Limb (tissue), 2 donors: ENCODE measurements around the gene RNF135.
A peak's percentile ranks its signal among the peaks of the same experiment; 100 is the strongest.
"Not testable (repeated sequence)": the region's sequence is repeated elsewhere in the genome, so short reads cannot be mapped to it uniquely, and the experiment has no call there.

Source experiments
- DNase-seq, 2 donors: peaks; one replicate each; pipeline ENCODE4 v3.0.0-alpha.2; 2016; ENCODE audit errors: extremely low spot score in 2 of 2

RNF135 gene

DNA sequence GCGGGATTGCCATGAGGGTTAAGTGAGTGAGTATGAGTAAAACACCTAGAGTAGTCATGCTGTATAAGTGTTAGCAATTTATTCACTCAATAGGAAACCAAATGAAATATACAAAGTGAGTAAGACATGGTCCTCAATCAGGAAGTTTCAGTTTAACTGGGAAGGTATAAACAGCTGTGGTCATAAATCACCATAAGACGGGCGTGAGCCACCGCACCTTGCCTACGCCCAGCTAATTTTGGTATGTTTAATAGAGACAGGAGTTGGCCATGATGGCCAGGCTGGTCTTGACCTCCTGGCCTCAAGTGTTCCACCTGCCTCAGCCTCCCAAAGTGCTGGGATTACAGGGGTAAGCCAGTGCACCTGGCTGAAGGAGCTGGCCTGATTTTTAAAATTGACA lies 27.0 kb downstream of the RNF135 start:
- DNase-seq: no peak

DNA sequence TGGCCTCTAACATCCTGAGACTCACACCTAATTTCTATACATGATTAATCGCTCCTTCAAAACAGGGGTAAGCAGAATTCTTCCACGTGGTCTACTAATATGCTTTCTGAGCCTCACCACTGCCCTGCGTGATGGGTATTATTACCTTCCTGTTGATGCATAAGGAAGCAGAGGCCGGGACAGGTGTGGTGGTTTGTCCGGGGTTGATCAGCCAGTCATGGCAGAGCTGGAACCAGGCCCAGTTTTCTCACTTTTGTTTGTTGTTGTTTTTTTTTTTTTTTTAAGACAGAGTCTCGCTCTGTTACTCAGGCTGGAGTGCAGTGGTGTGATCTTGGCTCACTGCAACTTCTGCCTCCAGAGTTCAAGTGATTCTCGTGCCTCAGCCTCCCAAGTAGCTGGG lies 31.2 kb downstream of the RNF135 start:
- DNase-seq: no peak

DNA sequence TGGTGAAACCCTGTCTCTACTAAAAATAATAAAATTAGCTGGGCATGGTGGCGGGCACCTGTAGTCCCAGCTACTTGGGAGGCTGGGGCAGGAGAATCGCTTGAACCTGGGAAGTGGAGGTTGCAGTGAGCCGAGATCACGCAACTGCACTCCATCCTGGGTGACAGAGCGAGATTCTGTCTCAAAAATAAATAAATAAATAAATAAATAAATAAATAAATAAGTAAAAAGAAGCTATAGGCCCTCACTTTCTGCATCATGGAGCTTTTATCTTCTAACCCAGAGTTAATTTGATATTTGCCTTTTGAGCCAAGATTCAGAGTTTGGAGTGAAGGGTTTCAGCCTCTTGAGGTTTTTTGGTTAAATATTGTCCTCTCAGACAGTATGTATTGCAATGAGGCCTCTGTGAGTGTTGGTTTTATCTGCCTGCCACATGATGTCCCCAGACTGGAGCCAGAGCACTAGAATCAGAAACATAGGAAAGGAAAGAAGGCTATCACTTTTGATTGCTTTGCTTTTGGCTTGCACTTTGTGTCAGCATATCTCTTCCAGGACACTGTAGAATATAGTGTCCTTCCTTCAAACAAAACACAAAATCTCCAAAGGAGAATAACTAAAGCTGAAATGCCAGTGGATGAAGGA lies 32.5 kb downstream of the RNF135 start:
- no peak for DNase-seq

DNA sequence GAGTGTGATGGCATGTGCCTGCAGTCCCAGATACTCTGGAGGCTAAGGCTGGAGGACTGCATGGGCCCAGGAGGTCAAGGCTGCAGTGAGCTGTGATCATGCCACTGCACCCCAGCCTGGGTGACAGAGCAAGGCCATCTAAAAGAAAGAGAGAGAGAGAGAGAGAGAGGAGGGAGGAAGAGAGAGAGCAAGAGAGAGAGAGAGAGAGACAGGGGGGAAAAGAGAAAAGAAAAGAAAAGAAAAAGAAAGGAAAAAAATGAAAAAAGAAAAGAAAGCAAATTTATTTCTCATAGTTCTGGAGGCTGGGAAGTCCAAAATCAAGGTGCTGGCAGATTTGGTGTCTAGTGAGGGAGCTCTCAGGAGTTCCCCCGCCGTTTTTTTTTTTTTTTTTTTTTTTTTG lies 33.3 kb downstream of the RNF135 start:
- no peak for DNase-seq

DNA sequence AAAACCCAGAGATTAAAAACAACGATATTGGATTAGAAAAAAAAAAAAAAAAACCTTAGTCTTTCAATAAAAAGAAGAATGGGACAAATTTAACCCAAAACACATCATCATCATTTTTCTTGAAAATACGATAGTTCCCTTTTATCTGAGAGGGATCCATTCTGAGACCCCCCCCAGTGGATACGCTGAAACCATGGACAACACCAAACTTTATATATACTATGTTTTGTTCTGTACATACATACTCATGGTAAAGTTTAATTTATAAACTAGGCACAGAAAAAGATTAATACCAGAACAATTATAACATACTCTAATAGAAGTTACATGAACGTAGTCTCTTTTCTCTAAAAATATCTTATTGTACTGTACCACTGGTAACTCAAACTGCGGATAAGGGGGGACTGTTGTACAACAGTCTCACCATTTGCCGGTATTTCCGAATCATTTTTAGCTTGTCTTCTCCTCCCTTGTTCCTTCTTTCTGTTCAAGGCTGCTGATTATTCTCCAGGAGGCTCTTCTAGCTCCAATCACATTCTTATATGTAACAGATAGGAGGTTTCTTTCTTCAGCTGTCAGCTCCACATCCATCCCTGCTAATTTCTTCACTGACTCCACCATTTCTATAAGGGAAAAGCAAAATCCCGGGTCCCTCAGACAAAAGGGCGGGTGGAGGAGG lies 37.0 kb downstream of the RNF135 start:
- DNase-seq: no peak

DNA sequence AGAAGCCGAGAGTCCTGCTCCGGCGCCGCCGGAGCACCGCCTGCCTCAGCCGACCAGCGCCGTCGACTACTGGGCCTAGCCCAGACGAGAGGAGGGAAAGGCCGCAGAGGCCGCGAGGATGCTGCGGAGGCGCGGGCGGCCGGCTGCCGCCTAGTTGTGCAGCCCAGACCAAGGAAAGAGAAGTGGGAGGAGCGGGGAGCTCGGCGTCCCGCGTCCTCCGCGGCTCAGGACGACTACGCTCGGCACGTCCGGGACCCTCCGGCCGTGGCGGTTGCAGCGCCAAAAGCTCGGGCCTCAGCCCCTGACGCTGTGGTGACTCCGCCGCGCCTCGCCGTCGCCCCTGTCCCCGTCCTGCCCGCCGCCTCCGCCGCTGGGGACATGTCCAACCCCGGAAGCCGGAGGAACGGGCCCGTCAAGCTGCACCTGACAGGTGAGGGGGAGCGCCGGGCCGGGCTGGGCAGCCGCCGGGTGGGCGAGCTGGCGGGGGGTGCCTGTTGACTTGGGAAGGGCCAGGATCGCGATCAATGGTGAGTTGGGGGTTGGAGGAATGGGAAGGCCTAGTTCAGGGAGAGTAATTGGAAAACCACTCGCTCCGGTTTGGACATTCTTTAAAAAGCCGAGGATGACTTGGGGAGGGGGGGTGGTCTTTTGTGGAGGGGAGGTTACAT lies 37.7 kb downstream of the RNF135 start:
- DNase-seq: peak; percentile 60 to 74

DNA sequence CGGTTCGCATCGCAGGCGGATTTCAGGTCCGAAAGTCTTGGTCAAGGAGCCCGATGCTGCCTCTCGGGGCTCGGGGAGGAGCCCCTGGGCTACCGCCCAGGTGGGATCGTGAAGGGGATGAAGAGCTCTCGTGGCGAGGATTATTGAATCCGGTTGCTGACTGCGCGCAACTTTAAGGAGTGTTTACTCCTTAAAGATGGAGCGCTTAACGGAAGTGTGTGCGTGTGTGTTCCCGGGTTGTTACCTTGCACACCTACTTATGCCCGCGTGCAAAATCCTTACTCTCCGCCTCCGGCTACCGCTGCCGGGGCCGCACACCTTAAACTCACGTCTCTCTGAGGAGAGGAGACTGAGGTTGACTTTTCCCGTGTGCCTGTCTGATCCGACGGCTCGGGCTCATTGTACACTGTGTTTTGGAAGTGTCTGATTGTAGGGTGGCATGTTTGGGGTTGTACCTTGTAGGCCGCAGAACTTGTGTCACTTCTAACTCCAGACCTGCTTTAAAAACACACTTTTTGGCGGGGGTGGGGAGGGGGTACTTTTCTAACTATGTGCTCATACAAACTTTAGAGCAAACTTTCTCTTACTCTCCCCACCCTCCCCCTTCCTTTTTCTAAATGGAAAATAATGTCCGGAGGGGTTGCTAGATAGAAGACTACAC lies 38.3 kb downstream of the RNF135 start:
- DNase-seq: not testable (repeated sequence)

DNA sequence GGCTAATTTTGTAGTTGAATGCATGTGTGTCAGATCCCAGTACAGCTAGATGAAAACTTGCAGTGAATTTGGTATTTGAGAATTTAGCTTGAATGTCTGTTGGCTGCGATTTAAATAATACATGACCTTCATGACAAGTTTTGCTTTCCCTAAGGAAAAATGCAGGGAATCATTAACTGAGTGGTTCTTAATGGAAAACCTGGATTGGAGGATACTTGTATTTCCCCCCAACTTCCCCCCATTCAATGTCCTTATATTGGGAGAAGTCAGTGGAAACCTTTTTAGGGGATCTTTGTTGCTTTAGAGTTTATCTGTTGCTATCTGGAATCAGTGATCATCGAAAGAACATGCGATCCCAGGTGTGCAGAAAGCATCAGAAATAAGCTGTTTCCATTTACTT lies 39.2 kb downstream of the RNF135 start:
- not testable (repeated sequence) for DNase-seq

DNA sequence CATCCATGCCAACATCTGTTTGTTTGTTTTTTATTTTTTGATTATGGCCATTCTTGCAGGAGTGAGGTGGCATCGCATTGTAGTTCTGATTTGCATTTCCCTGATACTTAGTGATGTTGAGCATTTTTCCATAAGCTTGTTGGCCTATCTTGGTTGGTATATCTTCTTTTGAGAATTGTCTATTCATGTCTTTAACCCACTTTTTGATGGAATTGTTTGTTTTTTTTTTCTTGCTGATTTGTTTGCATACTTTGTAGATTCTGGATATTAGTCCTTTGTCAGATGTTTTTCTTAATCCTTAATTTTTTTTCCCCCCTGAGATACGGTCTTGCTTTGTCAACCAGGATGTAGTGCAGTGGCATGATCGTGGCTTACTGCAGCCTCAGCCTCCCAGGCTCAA lies 43.0 kb downstream of the RNF135 start:
- DNase-seq: no peak

DNA sequence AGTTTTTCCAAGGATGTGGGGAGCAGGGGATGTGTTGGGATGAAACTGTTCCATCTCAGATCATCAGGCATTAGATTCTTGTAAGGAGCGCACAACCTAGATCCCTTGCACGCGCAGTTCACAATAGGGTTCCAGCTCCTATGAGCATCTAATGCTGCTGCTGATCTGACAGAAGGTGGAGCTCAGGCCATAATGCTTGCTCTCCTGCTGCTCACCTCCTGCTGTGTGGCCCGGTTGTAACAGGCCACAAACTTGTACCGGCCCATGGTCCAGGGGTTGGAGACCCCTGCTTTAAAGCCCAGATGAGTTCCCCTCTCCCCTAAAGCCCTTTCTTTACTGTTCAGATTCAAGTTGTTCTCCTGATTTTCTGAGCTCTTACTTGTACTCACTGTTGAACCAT lies 44.8 kb downstream of the RNF135 start:
- DNase-seq: no peak

DNA sequence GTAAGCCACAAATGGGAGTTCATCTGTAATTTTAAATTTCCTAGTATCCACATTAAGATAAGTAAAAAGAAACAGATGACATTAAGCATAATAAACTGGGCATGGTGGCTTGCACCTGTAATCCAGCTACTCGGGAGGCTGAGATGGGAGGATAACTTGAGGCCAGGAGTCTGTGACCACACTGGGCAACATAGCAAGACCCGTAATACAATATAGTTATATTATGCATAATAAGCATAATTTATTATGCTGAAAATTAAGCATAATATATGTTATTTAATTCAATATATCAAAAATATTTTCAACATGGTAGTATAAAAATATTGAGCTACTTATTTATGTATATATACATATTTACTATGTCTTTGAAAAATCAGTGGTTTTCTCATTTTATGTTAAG lies 48.2 kb downstream of the RNF135 start:
- no peak for DNase-seq

DNA sequence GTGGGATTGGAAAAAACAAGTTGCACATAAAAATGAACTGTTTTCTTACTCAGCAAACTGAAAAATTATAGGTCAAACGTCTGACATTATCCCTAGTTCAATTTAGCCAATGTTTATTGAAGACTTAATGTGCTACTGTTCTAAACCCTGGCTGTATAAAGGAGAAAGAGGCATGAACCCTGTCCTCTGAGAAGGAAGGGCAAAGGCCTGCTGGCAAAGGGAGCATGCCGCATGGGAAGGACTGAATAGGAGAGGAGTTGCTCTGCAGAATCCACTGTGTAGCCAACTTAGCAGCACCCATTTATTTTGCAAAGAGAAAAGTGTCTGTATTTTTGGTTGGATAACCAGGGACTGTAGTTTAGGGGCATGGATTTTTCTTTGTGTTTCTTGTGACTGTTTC lies 52.3 kb downstream of the RNF135 start:
- not testable (repeated sequence) for DNase-seq

DNA sequence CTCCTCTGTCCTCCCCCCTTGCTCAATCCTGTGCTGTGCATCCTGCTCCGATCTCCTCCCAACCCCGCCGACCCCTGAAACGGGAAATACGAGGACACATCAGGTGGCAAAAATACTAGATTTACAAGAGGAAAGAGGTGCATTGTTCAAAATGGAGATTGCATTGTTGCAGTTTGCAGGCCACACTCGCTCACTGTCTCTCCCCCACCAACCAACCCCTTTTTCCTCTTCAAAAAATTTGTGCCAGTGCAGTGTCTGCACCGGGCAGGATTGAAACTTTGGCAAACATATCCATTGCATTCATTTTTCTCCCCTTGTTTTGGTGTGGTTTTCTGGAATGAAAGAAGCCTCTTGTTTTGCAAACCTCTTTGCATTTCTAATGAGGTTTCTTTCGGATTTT lies 61.0 kb downstream of the RNF135 start:
- DNase-seq: no peak

DNA sequence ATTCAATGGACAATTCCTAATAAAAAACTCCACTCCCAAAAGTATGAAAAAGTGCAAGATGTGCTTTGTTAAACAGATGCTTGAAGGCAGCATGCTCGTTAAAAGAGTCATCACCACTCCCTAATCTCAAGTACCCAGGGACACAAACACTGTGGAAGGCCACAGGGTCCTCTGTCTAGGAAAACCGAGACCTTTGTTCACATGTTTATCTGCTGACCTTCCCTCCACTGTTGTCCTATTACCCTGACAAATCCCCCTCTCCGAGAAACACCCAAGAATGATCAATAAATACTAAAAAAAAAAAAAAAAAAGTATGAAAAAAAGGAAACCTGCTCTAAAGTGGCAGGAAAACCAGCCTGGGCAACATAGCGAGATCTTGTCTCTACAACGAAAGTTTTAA lies 64.8 kb downstream of the RNF135 start:
- not testable (repeated sequence) for DNase-seq

DNA sequence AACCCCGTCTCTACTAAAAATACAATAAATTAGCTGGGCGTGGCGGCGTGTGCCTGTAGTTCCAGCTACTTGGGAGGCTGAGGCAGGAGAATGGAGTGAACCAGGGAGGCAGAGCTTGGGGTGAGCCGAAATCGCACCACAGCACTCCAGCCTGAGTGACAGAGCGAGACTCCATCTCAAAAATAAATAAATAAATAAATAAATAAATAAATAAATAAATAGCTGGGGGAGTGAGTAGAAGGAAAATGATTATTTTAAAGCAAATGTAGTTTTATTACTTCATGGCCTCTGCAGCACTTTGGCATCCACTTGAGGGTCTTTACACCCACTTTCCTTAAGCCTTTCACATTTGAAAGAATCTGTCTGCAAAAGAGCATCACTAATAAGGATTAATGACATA lies 70.0 kb downstream of the RNF135 start:
- not testable (repeated sequence) for DNase-seq

DNA sequence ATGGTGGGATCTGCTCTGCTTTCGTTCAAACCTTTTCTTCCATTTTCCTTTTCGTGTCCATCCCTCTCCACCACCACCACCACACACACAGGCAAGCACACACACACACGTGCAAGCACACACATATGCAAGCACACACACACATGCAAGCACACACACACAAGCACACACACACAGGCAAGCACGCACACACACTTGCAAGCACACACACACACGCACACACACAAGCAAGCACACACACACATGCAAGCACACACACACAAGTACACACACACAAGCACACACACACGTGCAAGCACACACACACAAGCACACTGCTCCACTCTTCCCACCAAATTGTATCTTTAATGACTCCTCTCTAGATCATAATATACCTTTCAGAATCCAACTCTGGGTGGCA lies 71.5 kb downstream of the RNF135 start:
- DNase-seq: not testable (repeated sequence)

DNA sequence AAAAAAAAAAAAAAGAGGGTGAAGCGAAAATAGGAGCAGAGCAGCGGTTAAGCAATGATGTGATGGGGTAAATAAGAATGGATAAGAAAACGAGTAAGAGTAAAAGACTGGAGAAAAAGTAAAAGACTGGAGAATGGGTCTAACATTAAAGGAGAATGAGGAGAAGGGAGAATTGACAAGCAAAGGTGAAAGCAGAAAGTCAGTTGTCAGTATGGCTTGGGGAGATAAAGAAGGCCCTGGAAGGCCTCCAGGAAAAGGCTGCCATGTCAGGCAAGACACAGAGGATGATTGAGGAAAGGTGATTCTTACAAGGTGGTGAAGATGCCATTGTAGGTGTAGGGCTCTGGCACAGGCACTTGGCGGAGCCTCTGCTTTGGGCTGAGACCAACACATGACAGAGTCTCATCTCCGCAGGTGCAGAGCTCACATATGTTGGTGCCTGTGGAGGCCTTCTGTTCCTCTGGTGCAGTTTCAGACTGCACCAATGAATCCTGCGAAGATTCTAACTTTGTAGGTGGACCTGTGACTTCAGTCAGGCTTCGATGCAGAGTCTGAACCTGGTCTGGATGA lies 76.1 kb downstream of the RNF135 start:
- not testable (repeated sequence) for DNase-seq

DNA sequence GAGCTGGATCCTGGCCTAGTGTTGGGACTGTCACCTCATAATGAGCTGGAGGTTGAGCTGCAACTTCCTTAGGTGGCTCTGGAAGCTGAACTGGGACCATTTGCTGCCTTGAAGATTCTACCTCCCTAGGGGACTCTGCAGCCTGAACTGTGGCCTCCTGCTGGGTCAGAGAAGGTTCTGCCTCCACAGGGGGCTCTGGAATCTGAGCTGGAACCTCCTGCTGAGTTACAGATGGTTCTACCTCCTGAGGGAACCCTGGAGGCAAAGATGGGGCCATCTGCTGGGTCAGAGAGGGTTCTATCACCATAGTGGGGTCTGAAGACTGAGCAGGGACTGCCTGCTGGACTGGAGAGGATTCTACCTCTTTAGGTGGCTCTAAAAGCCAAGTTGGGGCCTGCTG lies 77.3 kb downstream of the RNF135 start:
- DNase-seq: no peak

DNA sequence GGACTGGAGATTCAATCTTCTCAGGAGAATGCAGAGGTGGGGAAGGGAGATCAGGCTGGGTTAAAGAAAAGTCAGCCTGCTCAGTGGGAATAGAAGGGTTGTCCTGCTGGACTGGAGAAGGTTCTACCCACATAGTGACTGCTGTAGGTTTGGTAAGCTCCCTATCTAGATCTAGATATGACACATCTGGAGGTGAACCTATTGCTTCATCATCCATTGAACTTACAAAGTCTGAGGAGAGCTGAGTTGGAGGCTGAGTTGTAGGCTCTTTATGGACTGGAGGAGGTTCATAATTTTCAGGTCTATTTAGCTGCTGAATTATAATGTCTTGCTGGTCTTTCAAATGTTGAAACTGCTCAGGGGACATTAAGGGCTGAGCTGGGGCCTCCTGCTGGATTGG lies 77.9 kb downstream of the RNF135 start:
- DNase-seq: no peak
